ENCODE results near the gene PLCB1. TPM values are rescaled to one million over a fixed set of nuclear protein-coding genes. Genes with fewer than 3 reads are reported as not detected.

The PLCB1 gene
- total RNA-seq, 4 donors from 2014 or later: 72.9 to 115 (median 76.3) TPM

DNA sequence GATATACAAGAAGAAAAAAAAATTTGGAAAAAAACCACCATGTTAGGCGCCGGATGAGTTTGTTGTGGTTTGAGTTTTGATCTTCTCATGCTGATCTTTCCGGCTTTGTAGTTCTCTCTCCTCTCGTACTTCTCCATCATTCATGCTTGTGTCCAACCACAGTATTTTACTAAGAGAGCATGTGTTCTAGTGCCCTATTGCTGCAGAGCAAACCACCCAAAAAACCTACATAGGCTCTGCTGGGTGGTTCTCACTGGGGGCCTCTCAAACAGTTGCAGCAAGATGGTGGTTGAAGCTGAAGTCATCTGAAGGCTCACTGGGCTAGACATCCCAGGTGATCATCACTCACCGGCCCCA, 404.2 kb downstream of the PLCB1 start:
- no peak for DNase-seq (ENCODE audit: extremely low spot score)
- no peaks in the 10 kb centered on the region for H3K36me3 ChIP-seq
- no peaks in the 10 kb centered on the region for H3K9me3 ChIP-seq
- no peaks in the 10 kb centered on the region for H3K27me3 ChIP-seq
- no peak overlapping the region for H3K27ac ChIP-seq (replicated peaks in 1 of 4)
- intact Hi-C loops (cut with DNase I): no loop called here
- no peak for TF ChIP-seq POLR2A (IDR thresholded peaks at IDR 0.05; ENCODE audit: low read depth)
- TF ChIP-seq EP300 (IDR thresholded peaks at IDR 0.05): no peak
- TF ChIP-seq POLR2AphosphoS5 (IDR thresholded peaks at IDR 0.05): no peak
- TF ChIP-seq, protein P1, sequence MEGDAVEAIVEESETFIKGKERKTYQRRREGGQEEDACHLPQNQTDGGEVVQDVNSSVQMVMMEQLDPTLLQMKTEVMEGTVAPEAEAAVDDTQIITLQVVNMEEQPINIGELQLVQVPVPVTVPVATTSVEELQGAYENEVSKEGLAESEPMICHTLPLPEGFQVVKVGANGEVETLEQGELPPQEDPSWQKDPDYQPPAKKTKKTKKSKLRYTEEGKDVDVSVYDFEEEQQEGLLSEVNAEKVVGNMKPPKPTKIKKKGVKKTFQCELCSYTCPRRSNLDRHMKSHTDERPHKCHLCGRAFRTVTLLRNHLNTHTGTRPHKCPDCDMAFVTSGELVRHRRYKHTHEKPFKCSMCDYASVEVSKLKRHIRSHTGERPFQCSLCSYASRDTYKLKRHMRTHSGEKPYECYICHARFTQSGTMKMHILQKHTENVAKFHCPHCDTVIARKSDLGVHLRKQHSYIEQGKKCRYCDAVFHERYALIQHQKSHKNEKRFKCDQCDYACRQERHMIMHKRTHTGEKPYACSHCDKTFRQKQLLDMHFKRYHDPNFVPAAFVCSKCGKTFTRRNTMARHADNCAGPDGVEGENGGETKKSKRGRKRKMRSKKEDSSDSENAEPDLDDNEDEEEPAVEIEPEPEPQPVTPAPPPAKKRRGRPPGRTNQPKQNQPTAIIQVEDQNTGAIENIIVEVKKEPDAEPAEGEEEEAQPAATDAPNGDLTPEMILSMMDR (IDR thresholded peaks at IDR 0.05): no peak
- WGBS: 86% methylated on average over 5 of the region's 5 CpGs
- H3K4me1 ChIP-seq: peaks cover 0 to 20% (median 6%) of the 10 kb centered on the region in 4 donors
- no peak overlapping the region for H3K4me3 ChIP-seq

DNA sequence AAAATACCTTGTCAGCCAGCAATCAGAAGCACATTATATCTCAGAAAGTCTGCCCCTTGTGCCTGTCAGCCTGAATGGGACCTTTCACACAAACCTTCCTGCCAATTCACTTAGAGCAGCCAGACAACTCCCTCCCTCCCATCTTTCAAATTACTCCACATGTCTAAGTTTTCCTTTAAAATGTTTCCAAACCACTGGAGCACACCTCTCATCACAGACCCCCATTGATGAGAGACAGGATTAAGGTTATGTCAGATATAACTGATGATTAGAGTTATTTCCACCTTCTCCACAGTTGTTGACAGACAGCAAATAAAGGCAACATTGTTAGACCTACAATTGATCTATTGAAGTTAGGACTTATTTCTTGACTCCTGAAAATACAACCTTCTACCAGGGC, 408.4 kb downstream of the PLCB1 start:
- no peak overlapping the region for H3K4me3 ChIP-seq
- TF ChIP-seq EP300 (IDR thresholded peaks at IDR 0.05): no peak
- TF ChIP-seq, protein P1 (IDR thresholded peaks at IDR 0.05): no peak
- TF ChIP-seq POLR2A (IDR thresholded peaks at IDR 0.05; ENCODE audit: low read depth): no peak
- TF ChIP-seq POLR2AphosphoS5 (IDR thresholded peaks at IDR 0.05): no peak
- no peaks in the 10 kb centered on the region for H3K9me3 ChIP-seq
- H3K27ac ChIP-seq (replicated peaks in 1 of 4): no peak overlapping the region
- intact Hi-C loops (cut with DNase I): no loop called here
- no peaks in the 10 kb centered on the region for H3K27me3 ChIP-seq
- H3K4me1 ChIP-seq: peaks cover 0 to 18% (median 5%) of the 10 kb centered on the region in 4 donors
- no peaks in the 10 kb centered on the region for H3K36me3 ChIP-seq
- DNase-seq (ENCODE audit: extremely low spot score): no peak

DNA sequence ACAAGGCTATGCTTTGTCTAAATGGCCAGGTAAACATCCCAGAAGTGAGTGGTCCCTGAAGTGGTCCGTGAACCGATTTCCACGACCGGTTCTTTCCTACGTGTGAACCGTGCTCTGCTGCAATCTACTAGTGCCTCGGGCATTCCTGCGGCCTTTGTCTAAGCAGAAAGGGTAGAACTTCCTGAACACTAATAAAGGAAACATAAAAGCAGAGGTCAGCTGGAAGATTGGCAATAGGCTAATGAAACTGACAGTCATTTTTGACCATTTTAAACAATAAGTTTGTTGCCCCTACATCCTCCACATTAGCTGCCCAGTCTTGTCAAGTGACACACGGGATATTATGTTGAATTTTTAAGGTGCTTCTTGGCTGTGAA, 410.0 kb downstream of the PLCB1 start:
- Histone ChIP-seq H3K27ac (replicated peaks in 1 of 4) (no peak overlapping the region), H3K4me3 (no peak overlapping the region)
- intact Hi-C loops (cut with DNase I): no loop called here

DNA sequence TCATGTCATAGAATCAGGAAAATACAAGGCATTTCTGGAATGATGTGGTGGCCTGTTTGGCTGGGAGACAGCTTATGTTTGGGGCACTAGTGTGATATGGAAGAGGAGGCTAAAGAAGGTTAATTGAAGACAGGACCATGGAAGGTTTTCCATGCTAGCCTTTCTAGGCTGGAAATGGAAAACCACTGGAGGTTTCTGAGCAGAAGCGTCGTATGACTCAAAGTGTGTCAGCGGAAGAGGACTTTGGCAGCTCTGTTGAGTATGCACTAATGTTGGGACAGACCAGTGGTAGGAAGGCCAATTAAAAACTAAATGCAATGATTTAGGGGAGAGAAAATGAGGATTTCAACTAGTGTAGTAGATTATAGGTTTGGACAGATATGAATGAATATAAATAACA, 413.1 kb downstream of the PLCB1 start:
- Histone ChIP-seq H3K4me3 (no peak overlapping the region), H3K9me3 (no peaks in the 10 kb centered on the region), H3K36me3 (no peaks in the 10 kb centered on the region), H3K27me3 (no peaks in the 10 kb centered on the region), H3K27ac (replicated peaks in 1 of 4) (no peak overlapping the region), H3K4me1 (peaks cover 0 to 25% (median 15%) of the 10 kb centered on the region in 4 donors)
- DNase-seq (ENCODE audit: extremely low spot score): no peak
- intact Hi-C loops (cut with DNase I): no loop called here
- 96% methylated on average over 3 of the region's 3 CpGs for WGBS
- TF ChIP-seq POLR2AphosphoS5 (IDR thresholded peaks at IDR 0.05) (no peak), POLR2A (IDR thresholded peaks at IDR 0.05; ENCODE audit: low read depth) (no peak), EP300 (IDR thresholded peaks at IDR 0.05) (no peak)
- TF ChIP-seq, protein P1 (IDR thresholded peaks at IDR 0.05): no peak

More for the DNA sequence above, 410.0 kb downstream of the PLCB1 start:
- WGBS: 81% methylated on average over 9 of the region's 9 CpGs
- Histone ChIP-seq H3K4me1 (peaks cover 0 to 25% (median 13%) of the 10 kb centered on the region in 4 donors), H3K9me3 (no peaks in the 10 kb centered on the region), H3K36me3 (no peaks in the 10 kb centered on the region), H3K27me3 (no peaks in the 10 kb centered on the region)
- no peak for DNase-seq (ENCODE audit: extremely low spot score)
- TF ChIP-seq POLR2AphosphoS5 (IDR thresholded peaks at IDR 0.05) (no peak), EP300 (IDR thresholded peaks at IDR 0.05) (no peak), POLR2A (IDR thresholded peaks at IDR 0.05; ENCODE audit: low read depth) (no peak)
- TF ChIP-seq, protein P1 (IDR thresholded peaks at IDR 0.05): no peak

DNA sequence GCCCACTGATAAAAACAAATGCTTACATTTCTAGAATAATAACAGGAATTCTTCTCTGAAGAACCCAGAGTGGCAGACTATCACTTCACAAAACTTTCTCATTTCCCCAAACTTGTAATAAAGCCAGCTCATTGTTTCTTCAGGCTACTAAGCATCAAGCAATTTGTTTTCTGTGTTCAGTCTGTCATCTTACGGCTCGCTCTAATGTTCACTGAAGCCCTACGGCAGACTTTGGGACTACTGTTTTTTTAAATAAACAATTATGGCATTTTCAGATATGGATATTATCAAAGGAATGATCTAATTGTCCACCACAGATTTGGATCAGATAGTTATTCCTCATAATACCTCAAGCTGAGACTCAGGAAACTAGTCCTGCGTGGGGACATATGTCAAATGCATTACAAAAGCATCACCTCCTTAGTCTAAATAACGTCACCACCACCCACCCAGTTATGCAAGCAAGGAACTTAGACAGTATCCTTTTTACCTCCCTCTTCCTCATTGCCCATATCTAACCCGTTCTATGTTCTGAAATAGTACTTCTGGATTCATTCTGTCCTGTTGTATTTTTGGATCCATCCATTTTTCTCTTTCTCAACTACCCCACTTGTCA, 415.1 kb downstream of the PLCB1 start:
- H3K36me3 ChIP-seq: no peaks in the 10 kb centered on the region
- no peak for DNase-seq (ENCODE audit: extremely low spot score)
- 69% methylated on average over 6 of the region's 6 CpGs for WGBS
- TF ChIP-seq, protein P1 (IDR thresholded peaks at IDR 0.05): no peak
- peaks cover 0 to 14% (median 10%) of the 10 kb centered on the region in 4 donors for H3K4me1 ChIP-seq
- no peak overlapping the region for H3K4me3 ChIP-seq
- no peaks in the 10 kb centered on the region for H3K27me3 ChIP-seq
- intact Hi-C loops (cut with DNase I): no loop called here
- no peak overlapping the region for H3K27ac ChIP-seq (replicated peaks in 1 of 4)
- H3K9me3 ChIP-seq: no peaks in the 10 kb centered on the region

Measured in esophagus muscularis mucosa (tissue), 4 donors.